ENCODE measurements around the gene NUBP2.

GRCh38 chr16:1817276-1817589 lies 34.5 kb downstream of the NUBP2 start:
- TF ChIP-seq TOX (CRISPR knock-in tag; IDR thresholded peaks at IDR 0.05; ENCODE audit: borderline replicate concordance) (no peak), PATZ1 (CRISPR knock-in tag; IDR thresholded peaks at IDR 0.05; ENCODE audit: borderline replicate concordance) (no peak), PPARA (CRISPR knock-in tag; IDR thresholded peaks at IDR 0.05; ENCODE audit: borderline replicate concordance) (no peak), SNAI2 (CRISPR knock-in tag; IDR thresholded peaks at IDR 0.05) (no peak), ZFP3 (CRISPR knock-in tag; IDR thresholded peaks at IDR 0.05) (no peak), ESRRG (CRISPR knock-in tag; IDR thresholded peaks at IDR 0.05) (no peak), TSHZ2 (CRISPR knock-in tag; IDR thresholded peaks at IDR 0.05) (no peak), ISL1 (CRISPR knock-in tag; IDR thresholded peaks at IDR 0.05) (no peak), CREB5 (CRISPR knock-in tag; IDR thresholded peaks at IDR 0.05; ENCODE audit: low read depth) (no peak)
